Limb (tissue), 2 donors: ENCODE results near the gene EFNA3.

Source experiments
- DNase-seq, 2 donors: peaks; one replicate each; pipeline ENCODE4 v3.0.0-alpha.2; 2016; ENCODE audit errors: extremely low spot score in 2 of 2

Gene EFNA3

GRCh38 chr1:155066777-155067176, 11.9 kb upstream of the EFNA3 start:
- no peak for DNase-seq

GRCh38 chr1:155068599-155068998, 10.0 kb upstream of the EFNA3 start:
- DNase-seq, result no peak

- no peak for DNase-seq
Observed at GRCh38 chr1:155069551-155070157, 9.0 kb upstream of the EFNA3 start.

GRCh38 chr1:155070158-155070621, 8.4 kb upstream of the EFNA3 start:
- peak in 1 of 2 donors; percentile 72 for DNase-seq

GRCh38 chr1:155070721-155071569, 7.7 kb upstream of the EFNA3 start:
- DNase-seq, result peak; percentile 68 to 86

- DNase-seq, result peak in 1 of 2 donors; percentile 68
Observed at GRCh38 chr1:155071701-155072100, 6.9 kb upstream of the EFNA3 start.

GRCh38 chr1:155072531-155073289, 5.9 kb upstream of the EFNA3 start:
- no peak for DNase-seq

- DNase-seq, result no peak
Observed at GRCh38 chr1:155073377-155074242, 5.0 kb upstream of the EFNA3 start.

GRCh38 chr1:155075535-155075934, 3.1 kb upstream of the EFNA3 start:
- DNase-seq, result no peak

- DNase-seq, result no peak
Observed at GRCh38 chr1:155076371-155076770, 2.3 kb upstream of the EFNA3 start.

GRCh38 chr1:155077346-155077745, 1.3 kb upstream of the EFNA3 start:
- no peak for DNase-seq

- DNase-seq, result no peak
Observed at GRCh38 chr1:155077758-155078445, 735 bp upstream of the EFNA3 start.

GRCh38 chr1:155079210-155079486, 511 bp downstream of the EFNA3 start:
- DNase-seq, result no peak

GRCh38 chr1:155079487-155080311, 1.1 kb downstream of the EFNA3 start:
- peak in 1 of 2 donors; percentile 64 for DNase-seq

- DNase-seq, result peak in 1 of 2 donors; percentile 91
Observed at GRCh38 chr1:155080312-155081228, 1.9 kb downstream of the EFNA3 start.

- peak in 1 of 2 donors; percentile 59 for DNase-seq
Observed at GRCh38 chr1:155081472-155082300, 3.0 kb downstream of the EFNA3 start.

GRCh38 chr1:155082301-155083051, 3.8 kb downstream of the EFNA3 start:
- DNase-seq, result peak in 1 of 2 donors; percentile 54
